Measurements from ENCODE around the gene OPALIN. TPM values are rescaled to one million over a fixed set of nuclear protein-coding genes. Genes with fewer than 3 reads are reported as not detected.

The OPALIN gene
- total and polyA plus RNA-seq, 12 donors, result not detected

- Histone ChIP-seq H3K27ac (no peak overlapping the region), H3K27me3 (peaks cover 9% of the 10 kb centered on the region), H3K9me3 (replicated peaks in 1 of 3) (peaks cover 0 to 9% (median 0%) of the 10 kb centered on the region in 3 donors), H3K4me3 (no peak overlapping the region), H3K4me1 (replicated peaks in 1 of 2) (no peaks in the 10 kb centered on the region), H3K36me3 (replicated peaks in 1 of 2) (no peaks in the 10 kb centered on the region)
- no peak for DNase-seq
- WGBS, 4 donors, result 48 to 64% (median 52%) methylated on average over 2 of the region's 2 CpGs
- intact Hi-C loops (cut with DNase I), result no loop called here
- TF ChIP-seq POLR2A (IDR thresholded peaks at IDR 0.05), result no peak
- no peak for TF ChIP-seq CTCF (IDR thresholded peaks at IDR 0.05)
These were observed 13.6 kb downstream of the OPALIN start for GRCh38 chr10:96345222-96345621.

- no peaks in the 10 kb centered on the region for H3K36me3 ChIP-seq (replicated peaks in 1 of 2)
- no peak overlapping the region for H3K27ac ChIP-seq
- no peak for DNase-seq
- peaks cover 0 to 9% (median 0%) of the 10 kb centered on the region in 3 donors for H3K9me3 ChIP-seq (replicated peaks in 1 of 3)
- TF ChIP-seq CTCF (IDR thresholded peaks at IDR 0.05), result no peak
- TF ChIP-seq POLR2A (IDR thresholded peaks at IDR 0.05), result no peak
- no peak overlapping the region for H3K4me3 ChIP-seq
- intact Hi-C loops (cut with DNase I), result no loop called here
- WGBS, 4 donors, result 92 to 95% (median 94%) methylated on average over 4 of the region's 4 CpGs
- H3K4me1 ChIP-seq (replicated peaks in 1 of 2), result no peaks in the 10 kb centered on the region
- H3K27me3 ChIP-seq, result peaks cover 5% of the 10 kb centered on the region
These were observed 14.6 kb downstream of the OPALIN start for GRCh38 chr10:96344178-96344577.

GRCh38 chr10:96342402-96342801 lies 16.4 kb downstream of the OPALIN start:
- no peaks in the 10 kb centered on the region for H3K27me3 ChIP-seq
- H3K36me3 ChIP-seq (replicated peaks in 1 of 2), result no peaks in the 10 kb centered on the region
- no peaks in the 10 kb centered on the region for H3K4me1 ChIP-seq (replicated peaks in 1 of 2)
- no peak overlapping the region for H3K27ac ChIP-seq
- intact Hi-C loops (cut with DNase I), result no loop called here
- DNase-seq, result no peak
- peaks cover 0 to 9% (median 0%) of the 10 kb centered on the region in 3 donors for H3K9me3 ChIP-seq (replicated peaks in 1 of 3)
- 63 to 68% (median 64%) methylated on average over 4 of the region's 4 CpGs for WGBS, 4 donors
- no peak overlapping the region for H3K4me3 ChIP-seq
- TF ChIP-seq CTCF (IDR thresholded peaks at IDR 0.05) (no peak), POLR2A (IDR thresholded peaks at IDR 0.05) (no peak)

- Histone ChIP-seq H3K4me3 (no peak overlapping the region), H3K27ac (no peak overlapping the region), H3K27me3 (no peaks in the 10 kb centered on the region), H3K36me3 (replicated peaks in 1 of 2) (no peaks in the 10 kb centered on the region), H3K9me3 (replicated peaks in 1 of 3) (peaks cover 0 to 4% (median 0%) of the 10 kb centered on the region in 3 donors), H3K4me1 (replicated peaks in 1 of 2) (no peaks in the 10 kb centered on the region)
- WGBS, 4 donors, result 67 to 77% (median 71%) methylated on average over 5 of the region's 5 CpGs
- intact Hi-C loops (cut with DNase I), result no loop called here
- TF ChIP-seq CTCF (IDR thresholded peaks at IDR 0.05), result no peak
- TF ChIP-seq POLR2A (IDR thresholded peaks at IDR 0.05), result no peak
- DNase-seq, result no peak
These were observed 17.3 kb downstream of the OPALIN start for GRCh38 chr10:96341219-96342182.
